SU-DHL-6 (cell line): ENCODE measurements around the gene ZNF443.
"Not testable (repeated sequence)": the region's sequence is repeated elsewhere in the genome, so short reads cannot be mapped to it uniquely, and the experiment has no call there.

Source experiments
- H2AFZ ChIP-seq: fragments of 200-600 bp; sonication (generic); 2 replicates; pipeline ENCODE4 v1.6.1; 2014; ENCODE audit warnings: low read depth, mild to moderate bottlenecking, moderate library complexity, mixed read lengths, antibody characterized with exemption, low read length; ENCODE audit not compliant: severe bottlenecking
- H3F3A ChIP-seq: fragments of 200-600 bp; shearing (Covaris generic); 2 replicates; pipeline ENCODE4 v1.6.0; 2016; ENCODE audit warnings: antibody characterized with exemption, mild to moderate bottlenecking; ENCODE audit not compliant: insufficient read depth
- H3K27ac ChIP-seq: fragments of 200-600 bp; sonication (generic); 2 replicates; pipeline ENCODE4 v1.5.1; 2016; ENCODE audit warnings: low read depth, mild to moderate bottlenecking, low read length, moderate library complexity, mixed read lengths
- H3K27me3 ChIP-seq: fragments of 200-600 bp; sonication (generic), shearing (Covaris generic); 2 replicates; pipeline ENCODE4 v1.6.0; 2014; ENCODE audit warnings: mild to moderate bottlenecking, low read length
- H3K36me3 ChIP-seq: fragments of 200-600 bp; sonication (generic); 2 replicates; pipeline ENCODE4 v1.6.1; 2014; ENCODE audit warnings: mild to moderate bottlenecking, low read length, mixed read lengths
- H3K4me2 ChIP-seq: fragments of 300-600, 200-600 bp; shearing (Covaris generic), sonication (generic); 2 replicates; pipeline ENCODE4 v1.6.0; 2014; ENCODE audit warnings: low read length, low read depth, mild to moderate bottlenecking; ENCODE audit not compliant: poor library complexity, severe bottlenecking
- H3K4me3 ChIP-seq: fragments of 200-600 bp; sonication (generic); 2 replicates; pipeline ENCODE4 v1.5.1; 2014; ENCODE audit warnings: antibody characterized with exemption, low read length, mild to moderate bottlenecking, mixed read lengths; ENCODE audit not compliant: insufficient read depth, poor library complexity, severe bottlenecking
- H3K79me2 ChIP-seq: fragments of 200-600 bp; sonication (generic); 2 replicates; pipeline ENCODE4 v1.6.1; 2014; ENCODE audit warnings: mild to moderate bottlenecking, low read length, moderate library complexity; ENCODE audit not compliant: insufficient read depth
- H3K9ac ChIP-seq: fragments of 200-600 bp; sonication (generic); 2 replicates; pipeline ENCODE4 v1.7.0; 2014; ENCODE audit warnings: mild to moderate bottlenecking, low read length
- H3K9me2 ChIP-seq: fragments of 200-600 bp; sonication (generic); replicated peaks from 2 replicates; pipeline ENCODE4 v1.6.1; 2014; ENCODE audit warnings: low read length; ENCODE audit not compliant: insufficient read depth
- H3K9me3 ChIP-seq: fragments of 200-600 bp; sonication (generic); 2 replicates; pipeline ENCODE4 v1.6.1; 2014; ENCODE audit warnings: low read length, mixed read lengths; ENCODE audit not compliant: insufficient read depth
- H4K20me1 ChIP-seq: fragments of 200-600 bp; sonication (generic); 2 replicates; pipeline ENCODE4 v1.6.1; 2014; ENCODE audit warnings: low read depth, mild to moderate bottlenecking, antibody characterized with exemption, low read length, moderate library complexity, mixed read lengths
- CTCF ChIP-seq: fragments of 200-600 bp; sonication (generic); IDR thresholded peaks from one replicate; pipeline ENCODE4 v1.5.1; 2017; ENCODE audit warnings: antibody characterized with exemption, mild to moderate bottlenecking, low read length, moderate library complexity; ENCODE audit not compliant: insufficient read depth, poor library complexity, severe bottlenecking
- EZH2phosphoT487 ChIP-seq: fragments of 200-600 bp; sonication (generic), shearing (Covaris generic); conservative IDR thresholded peaks from 2 replicates; pipeline ENCODE4 v1.6.1; 2018; ENCODE audit warnings: mild to moderate bottlenecking, antibody characterized with exemption, low read length, moderate library complexity, mixed read lengths

ZNF443 gene

GRCh38 chr19:12391148-12391547, 49.7 kb downstream of the ZNF443 start:
- not testable (repeated sequence) for H2AFZ ChIP-seq, H3K27me3 ChIP-seq

GRCh38 chr19:12386365-12386764, 54.5 kb downstream of the ZNF443 start:
- not testable (repeated sequence) for H3K27ac ChIP-seq, H3F3A ChIP-seq, H3K9me3 ChIP-seq

More at GRCh38 chr19:12391148-12391547, 49.7 kb downstream of the ZNF443 start:
- H3K27ac ChIP-seq, H4K20me1 ChIP-seq, H3K9ac ChIP-seq, H3K9me3 ChIP-seq, H3F3A ChIP-seq, H3K4me2 ChIP-seq, H3K4me3 ChIP-seq, H3K9me2 ChIP-seq: not testable (repeated sequence)
- H3K79me2 ChIP-seq = peaks cover 25% of the 10 kb centered on the region
- peaks cover 40% of the 10 kb centered on the region for H3K36me3 ChIP-seq

GRCh38 chr19:12380444-12380737, 60.4 kb downstream of the ZNF443 start:
- no peaks in the 10 kb centered on the region for H3F3A ChIP-seq
- no peak overlapping the region for H3K9ac ChIP-seq
- no peak overlapping the region for H2AFZ ChIP-seq
- no peaks in the 10 kb centered on the region for H3K27me3 ChIP-seq
- H4K20me1 ChIP-seq = no peaks in the 10 kb centered on the region
- H3K4me2 ChIP-seq = no peak overlapping the region
- peaks cover 30% of the 10 kb centered on the region; the same call in 1 of the 2 replicates for H3K9me3 ChIP-seq
- no peak overlapping the region for H3K27ac ChIP-seq
- H3K9me2 ChIP-seq = no peaks in the 10 kb centered on the region
- no peak overlapping the region for H3K4me3 ChIP-seq
- TF ChIP-seq EZH2phosphoT487 (no peak), CTCF (no peak)
- no peaks in the 10 kb centered on the region for H3K79me2 ChIP-seq
- peaks cover 34% of the 10 kb centered on the region for H3K36me3 ChIP-seq

More at GRCh38 chr19:12386365-12386764, 54.5 kb downstream of the ZNF443 start:
- H3K4me3 ChIP-seq, H3K79me2 ChIP-seq, H3K9ac ChIP-seq, H2AFZ ChIP-seq, H3K27me3 ChIP-seq, H4K20me1 ChIP-seq, H3K4me2 ChIP-seq, H3K9me2 ChIP-seq: not testable (repeated sequence)
- H3K36me3 ChIP-seq = peaks cover 30% of the 10 kb centered on the region

GRCh38 chr19:12379732-12380443, 60.9 kb downstream of the ZNF443 start:
- no peaks in the 10 kb centered on the region for H3K9me2 ChIP-seq
- H3K9me3 ChIP-seq = peaks cover 30% of the 10 kb centered on the region; the same call in 1 of the 2 replicates
- TF ChIP-seq CTCF (no peak), EZH2phosphoT487 (no peak)
- no peak overlapping the region for H3K4me2 ChIP-seq
- no peak overlapping the region for H3K27ac ChIP-seq
- H3K4me3 ChIP-seq = no peak overlapping the region
- H3K27me3 ChIP-seq = no peaks in the 10 kb centered on the region
- H3K79me2 ChIP-seq = no peaks in the 10 kb centered on the region
- no peak overlapping the region for H2AFZ ChIP-seq
- H3K36me3 ChIP-seq = peaks cover 34% of the 10 kb centered on the region
- no peaks in the 10 kb centered on the region for H4K20me1 ChIP-seq
- no peaks in the 10 kb centered on the region for H3F3A ChIP-seq
- H3K9ac ChIP-seq = no peak overlapping the region
